Measurements from ENCODE around the gene MRPL14. TPM values are rescaled to one million over a fixed set of nuclear protein-coding genes. Genes with fewer than 3 reads are reported as not detected.

MRPL14 gene
- total and polyA plus RNA-seq, 2 of the 4 experiments (the other 2 are of a cell fraction): 43.7 to 87.9 TPM

DNA sequence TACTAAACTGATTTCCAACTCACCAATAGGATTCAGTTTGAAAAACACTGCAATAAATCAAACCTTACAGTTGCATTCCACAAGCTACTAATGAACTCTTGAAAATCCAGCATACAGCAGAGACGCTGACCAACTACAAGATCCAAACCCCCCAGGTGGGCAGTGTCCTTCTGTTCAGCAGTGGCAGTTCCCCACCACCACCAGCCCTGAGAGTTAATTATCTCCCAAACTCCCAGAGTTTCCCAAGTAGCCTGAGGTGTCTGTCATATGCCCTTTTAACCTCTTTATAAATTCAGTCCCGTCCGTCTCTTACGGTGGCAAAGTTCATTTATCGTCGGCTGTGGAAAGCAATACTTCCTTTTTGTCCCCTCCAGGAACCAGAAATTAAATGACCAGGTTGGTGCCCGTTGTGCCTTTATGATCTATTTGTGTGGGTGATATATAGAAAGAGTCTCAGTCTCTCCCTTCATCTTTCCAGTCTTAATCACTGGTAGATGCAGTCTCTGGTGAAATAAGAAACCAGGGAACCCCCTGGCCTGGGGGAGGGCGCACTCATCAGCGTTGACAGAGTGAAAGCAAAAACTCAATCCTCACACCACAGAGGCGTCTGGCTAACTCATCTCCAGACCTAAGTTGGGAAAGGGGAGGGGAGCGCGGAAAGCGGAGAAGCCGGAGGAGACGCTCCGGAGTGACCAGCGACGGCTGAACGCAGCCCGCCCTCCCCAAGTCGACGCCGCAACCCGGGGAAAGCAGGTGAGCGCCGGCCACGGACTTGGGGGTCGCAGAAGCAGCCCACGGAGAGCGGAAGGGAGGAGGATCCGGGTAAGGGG, 717 bp downstream of the MRPL14 start:
- ChIA-PET CTCF (interaction anchor here (0.6 kb wide), 1 partner anchor 47 kb away, joined by 5 read pairs; no protein-coding TSS in a partner anchor), POLR2A (ENCODE audit: unreplicated experiment) (interaction anchor here (0.5 kb wide), 1 partner anchor 29 kb away, joined by 5 read pairs; no protein-coding TSS in a partner anchor)

More for the DNA sequence above, 717 bp downstream of the MRPL14 start:
- H3K18ac ChIP-seq (ENCODE audit: low read depth, low read length): peak overlapping the region; percentile 8
- ATAC-seq (ENCODE audit: low read depth): peak; percentile 54
- dilution Hi-C loops (cut with HindIII; ENCODE audit: low sequenced_read_pairs, unreplicated experiment) (no loop called here), in situ Hi-C loops (cut with MboI; ENCODE audit: low sequenced_read_pairs) (no loop called here), intact Hi-C loops (cut with micrococcal nuclease) (no loop called here)
- H3K14ac ChIP-seq (replicated peaks; ENCODE audit: low read depth, low read length): peak overlapping the region; percentile 87
- no TSS peak for BruUV-seq (replicated peaks)
- H4K91ac ChIP-seq (ENCODE audit: insufficient read depth, low read depth, low read length): peak overlapping the region; percentile 28; the same call in 1 of the 2 replicates
- H3K36me3 ChIP-seq (ENCODE audit: control insufficient read depth, insufficient read depth, low read length): no peaks in the 10 kb centered on the region
- TF ChIP-seq NFE2L2 (IDR thresholded peaks at IDR 0.05; ENCODE audit: low read depth, low read length) (no peak), RCOR1 (IDR thresholded peaks at IDR 0.05; ENCODE audit: insufficient replicate concordance, low read length) (no peak), RAD21 (IDR thresholded peaks at IDR 0.05; ENCODE audit: low read length) (no peak), MAZ (IDR thresholded peaks at IDR 0.05; ENCODE audit: borderline replicate concordance, low read depth, low read length) (no peak; the same call in 1 of the 2 replicates), SMC3 (IDR thresholded peaks at IDR 0.05; ENCODE audit: low read depth, low read length) (no peak), FOS (IDR thresholded peaks at IDR 0.05; ENCODE audit: low read depth, low read length) (0 out of 2 replicates have a peak, but pooled peaks have one; percentile 24), POLR2A (IDR thresholded peaks at IDR 0.05; ENCODE audit: low read depth, low read length) (peak; percentile 73; the same call in 1 of the 2 replicates)
- H2BK15ac ChIP-seq (ENCODE audit: low read depth, low read length): no peak overlapping the region
- 0% methylated on average over 4 of the region's 31 CpGs; no CpG with 5 or more reads in 1 of the 2 experiments for WGBS, 2 experiments (ENCODE audit: extremely low coverage in 2 of 2, insufficient read length in 1 of 2)
- peak overlapping the region; percentile 87 for H3K9ac ChIP-seq (ENCODE audit: low read depth, low read length)
- H4K5ac ChIP-seq (ENCODE audit: low read depth, low read length): no peak overlapping the region
- peak overlapping the region; percentile 91 for H3K4ac ChIP-seq (ENCODE audit: low read depth, low read length)
- H3K4me1 ChIP-seq (ENCODE audit: control insufficient read depth, insufficient read depth, low read length): peaks cover 18% of the 10 kb centered on the region
- peaks cover 47% of the 10 kb centered on the region for H4K20me1 ChIP-seq (ENCODE audit: insufficient read depth, low read length)
- H3K9me1 ChIP-seq (ENCODE audit: insufficient read depth, low read length): peaks cover under 1% of the 10 kb centered on the region; the same call in 1 of the 2 replicates
- H2BK5ac ChIP-seq (ENCODE audit: low read depth, low read length, poor library complexity, severe bottlenecking): peak overlapping the region; percentile 88
- H2BK20ac ChIP-seq (ENCODE audit: low read depth, low read length): no peak overlapping the region
- 0 out of 2 replicates have a peak overlapping the region, but pooled peaks have one; percentile 0 for H2BK120ac ChIP-seq (ENCODE audit: low read depth, low read length)
- peak overlapping the region; percentile 92 for H3K4me2 ChIP-seq (ENCODE audit: low read depth, low read length)
- peaks cover 35 to 71% of the 10 kb centered on the region in 2 experiments for H3K79me1 ChIP-seq (ENCODE audit: low read depth in 1 of 2, low read length in 2 of 2)
- H2AK9ac ChIP-seq (replicated peaks; ENCODE audit: low read depth, low read length, poor library complexity): peak overlapping the region; percentile 96
- H3K9me3 ChIP-seq (ENCODE audit: control insufficient read depth, insufficient read depth, low read length): no peaks in the 10 kb centered on the region
- peak overlapping the region; percentile 95 for H3K27ac ChIP-seq (ENCODE audit: insufficient read depth, low read length)
- peak overlapping the region; percentile 74 for H2AK5ac ChIP-seq (ENCODE audit: low read depth, low read length)
- peak overlapping the region; percentile 90 for H2AFZ ChIP-seq (replicated peaks; ENCODE audit: low read length, poor library complexity)
- H3K56ac ChIP-seq (ENCODE audit: extremely low read depth, insufficient read depth, low read length): peak overlapping the region; percentile 32
- DNase-seq: peak; percentile 82
- no peaks in the 10 kb centered on the region for H3K27me3 ChIP-seq (ENCODE audit: control insufficient read depth, insufficient read depth, low read length)
- peak overlapping the region; percentile 37 for H3K23ac ChIP-seq (ENCODE audit: low read depth, low read length)
- H4K8ac ChIP-seq (ENCODE audit: low read depth in 2 of 2, low read length in 2 of 2): peak overlapping the region; percentile 67 to 74; a peak in 2 of 4 replicates
- H3K4me3 ChIP-seq (ENCODE audit: insufficient read depth, low read depth, low read length): peak overlapping the region; percentile 58

All from IMR-90 (cell line).